ENCODE data around the gene ANKRD18B.
A peak's percentile ranks its signal among the peaks of the same experiment; 100 is the strongest.
"Not testable (repeated sequence)": the region's sequence is repeated elsewhere in the genome, so short reads cannot be mapped to it uniquely, and the experiment has no call there.

The ANKRD18B gene

GRCh38 chr9:33512535-33512934 lies 11.5 kb upstream of the ANKRD18B start:
- not testable (repeated sequence) for DNase-seq (ENCODE audit: low spot score in 2 of 2); H3K4me3 Mint-ChIP-seq; H3K27me3 Mint-ChIP-seq; H3K27ac Mint-ChIP-seq (ENCODE audit: low read depth); H3K9me3 Mint-ChIP-seq; H3K36me3 Mint-ChIP-seq (ENCODE audit: insufficient read depth); H3K4me1 Mint-ChIP-seq; ATAC-seq (replicated peaks; ENCODE audit: extremely low read depth, poor library complexity, severe bottlenecking)

- H3K4me1 Mint-ChIP-seq; H3K4me3 Mint-ChIP-seq; H3K36me3 Mint-ChIP-seq (ENCODE audit: insufficient read depth); DNase-seq (ENCODE audit: low spot score in 2 of 2); H3K27ac Mint-ChIP-seq (ENCODE audit: low read depth); ATAC-seq (replicated peaks; ENCODE audit: extremely low read depth, poor library complexity, severe bottlenecking); H3K9me3 Mint-ChIP-seq: not testable (repeated sequence)
- peaks cover 11% of the 10 kb centered on the region for H3K27me3 Mint-ChIP-seq
Observed at GRCh38 chr9:33515342-33515995, 8.6 kb upstream of the ANKRD18B start.

- not testable (repeated sequence) for H3K4me3 Mint-ChIP-seq; DNase-seq (ENCODE audit: low spot score in 2 of 2); H3K27ac Mint-ChIP-seq (ENCODE audit: low read depth); ATAC-seq (replicated peaks; ENCODE audit: extremely low read depth, poor library complexity, severe bottlenecking); H3K36me3 Mint-ChIP-seq (ENCODE audit: insufficient read depth); H3K9me3 Mint-ChIP-seq; H3K4me1 Mint-ChIP-seq
- peaks cover 10% of the 10 kb centered on the region for H3K27me3 Mint-ChIP-seq
Observed at GRCh38 chr9:33516397-33516796, 7.7 kb upstream of the ANKRD18B start.

- ATAC-seq (replicated peaks; ENCODE audit: extremely low read depth, poor library complexity, severe bottlenecking), result no peak
- DNase-seq (ENCODE audit: low spot score in 2 of 2), result no peak
Observed at GRCh38 chr9:33517373-33517772, 6.7 kb upstream of the ANKRD18B start.

GRCh38 chr9:33517934-33518577 lies 6.0 kb upstream of the ANKRD18B start:
- H3K9me3 Mint-ChIP-seq; ATAC-seq (replicated peaks; ENCODE audit: extremely low read depth, poor library complexity, severe bottlenecking); DNase-seq (ENCODE audit: low spot score in 2 of 2); H3K36me3 Mint-ChIP-seq (ENCODE audit: insufficient read depth); H3K4me3 Mint-ChIP-seq; H3K27ac Mint-ChIP-seq (ENCODE audit: low read depth); H3K4me1 Mint-ChIP-seq: not testable (repeated sequence)
- H3K27me3 Mint-ChIP-seq, result peaks cover 26% of the 10 kb centered on the region

More at GRCh38 chr9:33517373-33517772, 6.7 kb upstream of the ANKRD18B start:
- Mint-ChIP-seq H3K27me3 (peaks cover 19% of the 10 kb centered on the region), H3K4me1 (no peaks in the 10 kb centered on the region), H3K9me3 (no peaks in the 10 kb centered on the region), H3K27ac (ENCODE audit: low read depth) (no peak overlapping the region), H3K36me3 (ENCODE audit: insufficient read depth) (no peaks in the 10 kb centered on the region), H3K4me3 (no peak overlapping the region)

- H3K27ac Mint-ChIP-seq (ENCODE audit: low read depth); H3K4me3 Mint-ChIP-seq; H3K36me3 Mint-ChIP-seq (ENCODE audit: insufficient read depth); DNase-seq (ENCODE audit: low spot score in 2 of 2); ATAC-seq (replicated peaks; ENCODE audit: extremely low read depth, poor library complexity, severe bottlenecking); H3K4me1 Mint-ChIP-seq; H3K9me3 Mint-ChIP-seq: not testable (repeated sequence)
- peaks cover 55% of the 10 kb centered on the region for H3K27me3 Mint-ChIP-seq
Observed at GRCh38 chr9:33521861-33522260, 2.2 kb upstream of the ANKRD18B start.

GRCh38 chr9:33524306-33524947 lies 376 bp downstream of the ANKRD18B start:
- Mint-ChIP-seq H3K4me1 (peaks cover 7% of the 10 kb centered on the region), H3K9me3 (no peaks in the 10 kb centered on the region), H3K27me3 (peaks cover 80% of the 10 kb centered on the region), H3K36me3 (ENCODE audit: insufficient read depth) (peaks cover 1% of the 10 kb centered on the region), H3K4me3 (peak overlapping the region; percentile 77), H3K27ac (ENCODE audit: low read depth) (no peak overlapping the region)
- ATAC-seq (replicated peaks; ENCODE audit: extremely low read depth, poor library complexity, severe bottlenecking) (peak; percentile 11), DNase-seq (ENCODE audit: low spot score in 2 of 2) (peak in 1 of 2 donors; percentile 10)

- not testable (repeated sequence) for ATAC-seq (replicated peaks; ENCODE audit: extremely low read depth, poor library complexity, severe bottlenecking); H3K4me1 Mint-ChIP-seq; H3K9me3 Mint-ChIP-seq; H3K27ac Mint-ChIP-seq (ENCODE audit: low read depth); H3K36me3 Mint-ChIP-seq (ENCODE audit: insufficient read depth); H3K4me3 Mint-ChIP-seq; DNase-seq (ENCODE audit: low spot score in 2 of 2)
- H3K27me3 Mint-ChIP-seq, result peaks cover 58% of the 10 kb centered on the region
Observed at GRCh38 chr9:33528069-33528468, 4.0 kb downstream of the ANKRD18B start.

GRCh38 chr9:33533958-33534357 lies 9.9 kb downstream of the ANKRD18B start:
- not testable (repeated sequence) for H3K4me3 Mint-ChIP-seq; DNase-seq (ENCODE audit: low spot score in 2 of 2); H3K27me3 Mint-ChIP-seq; H3K36me3 Mint-ChIP-seq (ENCODE audit: insufficient read depth); ATAC-seq (replicated peaks; ENCODE audit: extremely low read depth, poor library complexity, severe bottlenecking); H3K27ac Mint-ChIP-seq (ENCODE audit: low read depth); H3K9me3 Mint-ChIP-seq; H3K4me1 Mint-ChIP-seq

GRCh38 chr9:33535541-33535940 lies 11.5 kb downstream of the ANKRD18B start:
- Mint-ChIP-seq H3K27ac (ENCODE audit: low read depth) (no peak overlapping the region), H3K27me3 (peaks cover 4% of the 10 kb centered on the region), H3K4me3 (no peak overlapping the region), H3K9me3 (no peaks in the 10 kb centered on the region), H3K36me3 (ENCODE audit: insufficient read depth) (no peaks in the 10 kb centered on the region), H3K4me1 (no peaks in the 10 kb centered on the region)
- no peak for DNase-seq (ENCODE audit: low spot score in 2 of 2)
- ATAC-seq (replicated peaks; ENCODE audit: extremely low read depth, poor library complexity, severe bottlenecking), result no peak

- not testable (repeated sequence) for H3K4me3 Mint-ChIP-seq; H3K4me1 Mint-ChIP-seq; DNase-seq (ENCODE audit: low spot score in 2 of 2); H3K36me3 Mint-ChIP-seq (ENCODE audit: insufficient read depth); H3K9me3 Mint-ChIP-seq; ATAC-seq (replicated peaks; ENCODE audit: extremely low read depth, poor library complexity, severe bottlenecking); H3K27ac Mint-ChIP-seq (ENCODE audit: low read depth)
- H3K27me3 Mint-ChIP-seq, result peaks cover 31% of the 10 kb centered on the region
Observed at GRCh38 chr9:33543463-33543862, 19.4 kb downstream of the ANKRD18B start.

- not testable (repeated sequence) for ATAC-seq (replicated peaks; ENCODE audit: extremely low read depth, poor library complexity, severe bottlenecking); H3K4me3 Mint-ChIP-seq; H3K36me3 Mint-ChIP-seq (ENCODE audit: insufficient read depth); H3K9me3 Mint-ChIP-seq; H3K27ac Mint-ChIP-seq (ENCODE audit: low read depth); DNase-seq (ENCODE audit: low spot score in 2 of 2); H3K4me1 Mint-ChIP-seq
- H3K27me3 Mint-ChIP-seq, result peaks cover 41% of the 10 kb centered on the region
Observed at GRCh38 chr9:33545715-33546114, 21.7 kb downstream of the ANKRD18B start.

GRCh38 chr9:33548816-33549215 lies 24.8 kb downstream of the ANKRD18B start:
- H3K27me3 Mint-ChIP-seq, result peaks cover 38% of the 10 kb centered on the region
- H3K4me1 Mint-ChIP-seq; ATAC-seq (replicated peaks; ENCODE audit: extremely low read depth, poor library complexity, severe bottlenecking); DNase-seq (ENCODE audit: low spot score in 2 of 2); H3K4me3 Mint-ChIP-seq; H3K27ac Mint-ChIP-seq (ENCODE audit: low read depth); H3K36me3 Mint-ChIP-seq (ENCODE audit: insufficient read depth); H3K9me3 Mint-ChIP-seq: not testable (repeated sequence)

All from central memory CD8-positive, alpha-beta T cell (primary cell).